ENCODE data around the gene LSAMP.

DNA sequence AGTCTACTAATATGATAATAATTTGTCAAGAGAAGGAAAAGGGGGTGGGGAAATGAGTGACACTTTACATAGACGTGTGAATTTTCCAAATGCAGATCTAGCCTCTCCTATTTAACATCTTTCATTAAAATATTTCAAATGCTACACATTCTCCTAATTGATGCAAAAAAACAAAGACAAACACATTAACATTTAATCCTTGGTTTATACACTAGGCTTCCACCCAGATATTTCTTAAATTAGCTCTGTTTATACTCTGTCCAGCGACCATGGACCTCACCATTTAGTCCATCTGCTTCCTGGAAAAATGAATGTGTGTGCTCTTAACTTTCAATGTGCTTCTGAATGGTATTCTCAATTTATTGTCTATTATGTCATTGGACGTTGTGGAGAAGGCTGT is 409.9 kb downstream of the LSAMP start:
- TF ChIP-seq EP300 (IDR thresholded peaks at IDR 0.05), result no peak
- TF ChIP-seq, protein P1, sequence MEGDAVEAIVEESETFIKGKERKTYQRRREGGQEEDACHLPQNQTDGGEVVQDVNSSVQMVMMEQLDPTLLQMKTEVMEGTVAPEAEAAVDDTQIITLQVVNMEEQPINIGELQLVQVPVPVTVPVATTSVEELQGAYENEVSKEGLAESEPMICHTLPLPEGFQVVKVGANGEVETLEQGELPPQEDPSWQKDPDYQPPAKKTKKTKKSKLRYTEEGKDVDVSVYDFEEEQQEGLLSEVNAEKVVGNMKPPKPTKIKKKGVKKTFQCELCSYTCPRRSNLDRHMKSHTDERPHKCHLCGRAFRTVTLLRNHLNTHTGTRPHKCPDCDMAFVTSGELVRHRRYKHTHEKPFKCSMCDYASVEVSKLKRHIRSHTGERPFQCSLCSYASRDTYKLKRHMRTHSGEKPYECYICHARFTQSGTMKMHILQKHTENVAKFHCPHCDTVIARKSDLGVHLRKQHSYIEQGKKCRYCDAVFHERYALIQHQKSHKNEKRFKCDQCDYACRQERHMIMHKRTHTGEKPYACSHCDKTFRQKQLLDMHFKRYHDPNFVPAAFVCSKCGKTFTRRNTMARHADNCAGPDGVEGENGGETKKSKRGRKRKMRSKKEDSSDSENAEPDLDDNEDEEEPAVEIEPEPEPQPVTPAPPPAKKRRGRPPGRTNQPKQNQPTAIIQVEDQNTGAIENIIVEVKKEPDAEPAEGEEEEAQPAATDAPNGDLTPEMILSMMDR (IDR thresholded peaks at IDR 0.05), result no peak

Measured in sigmoid colon (tissue), 4 donors.